Dedifferentiated amniotic fluid mesenchymal stem cell (primary cell): ENCODE measurements around the gene ADCY9.
"Not testable (repeated sequence)": the region's sequence is repeated elsewhere in the genome, so short reads cannot be mapped to it uniquely, and the experiment has no call there.

Source experiments
- DNase-seq: peaks from one replicate; pipeline ENCODE4 v3.0.0-alpha.2; 2016; ENCODE audit errors: extremely low spot score

ADCY9 gene

DNA sequence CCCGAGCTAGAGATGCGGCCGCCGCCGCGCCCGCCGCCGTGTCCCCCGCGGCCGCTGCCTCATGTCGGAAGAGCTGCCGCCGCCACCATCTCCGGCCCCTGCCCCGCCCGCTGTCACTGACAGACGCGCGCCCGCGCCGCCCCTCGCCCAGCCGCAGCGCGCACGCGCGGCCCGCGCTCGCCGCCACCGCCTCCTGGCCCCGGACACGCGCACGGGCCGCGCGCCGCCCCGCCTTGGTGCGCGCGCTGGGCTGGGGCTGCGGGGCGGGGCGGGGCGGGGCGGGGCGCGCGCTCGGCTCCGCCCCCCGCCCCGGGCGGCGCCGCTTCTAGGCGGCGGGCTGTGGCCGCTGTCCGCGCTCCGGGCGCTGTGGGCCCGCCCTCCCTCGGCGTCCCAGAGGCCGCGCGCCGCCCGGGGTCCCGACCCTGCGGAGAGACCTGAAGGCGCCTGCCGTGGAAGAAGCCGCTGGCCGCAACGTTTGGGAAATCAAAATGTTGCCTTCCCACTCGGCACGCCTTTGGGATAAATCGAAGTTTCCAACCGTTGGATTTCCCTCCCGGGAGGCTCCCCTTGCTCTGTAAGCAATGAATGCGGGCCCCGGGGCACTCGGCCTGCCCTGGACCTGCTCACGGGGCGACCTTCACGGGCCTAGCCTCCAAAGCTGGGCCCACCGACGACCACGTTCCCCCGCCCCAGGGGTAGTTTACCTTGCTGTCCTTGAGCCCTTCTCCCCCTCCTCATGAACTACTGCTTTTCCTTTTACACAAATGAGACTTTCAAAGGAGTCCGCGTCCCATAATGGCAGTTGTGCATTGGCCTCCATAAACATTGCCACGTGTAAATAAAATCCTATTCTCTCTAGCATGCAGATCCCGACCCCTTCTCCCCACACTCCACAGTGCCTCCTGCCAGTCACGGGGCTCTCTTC lies at the start of gene ADCY9:
Gene ADCY9 (minus strand): TSS at position 118 of the 925 bp plus-strand sequence. CDS start 1,000 bp downstream, outside the sequence.
- peak; percentile 62 for DNase-seq

- no peak for DNase-seq
These were observed 44.6 kb upstream of the ADCY9 start for GRCh38 chr16:4160658-4161430.

- DNase-seq = no peak
These were observed 43.5 kb upstream of the ADCY9 start for GRCh38 chr16:4159726-4160125.

DNA sequence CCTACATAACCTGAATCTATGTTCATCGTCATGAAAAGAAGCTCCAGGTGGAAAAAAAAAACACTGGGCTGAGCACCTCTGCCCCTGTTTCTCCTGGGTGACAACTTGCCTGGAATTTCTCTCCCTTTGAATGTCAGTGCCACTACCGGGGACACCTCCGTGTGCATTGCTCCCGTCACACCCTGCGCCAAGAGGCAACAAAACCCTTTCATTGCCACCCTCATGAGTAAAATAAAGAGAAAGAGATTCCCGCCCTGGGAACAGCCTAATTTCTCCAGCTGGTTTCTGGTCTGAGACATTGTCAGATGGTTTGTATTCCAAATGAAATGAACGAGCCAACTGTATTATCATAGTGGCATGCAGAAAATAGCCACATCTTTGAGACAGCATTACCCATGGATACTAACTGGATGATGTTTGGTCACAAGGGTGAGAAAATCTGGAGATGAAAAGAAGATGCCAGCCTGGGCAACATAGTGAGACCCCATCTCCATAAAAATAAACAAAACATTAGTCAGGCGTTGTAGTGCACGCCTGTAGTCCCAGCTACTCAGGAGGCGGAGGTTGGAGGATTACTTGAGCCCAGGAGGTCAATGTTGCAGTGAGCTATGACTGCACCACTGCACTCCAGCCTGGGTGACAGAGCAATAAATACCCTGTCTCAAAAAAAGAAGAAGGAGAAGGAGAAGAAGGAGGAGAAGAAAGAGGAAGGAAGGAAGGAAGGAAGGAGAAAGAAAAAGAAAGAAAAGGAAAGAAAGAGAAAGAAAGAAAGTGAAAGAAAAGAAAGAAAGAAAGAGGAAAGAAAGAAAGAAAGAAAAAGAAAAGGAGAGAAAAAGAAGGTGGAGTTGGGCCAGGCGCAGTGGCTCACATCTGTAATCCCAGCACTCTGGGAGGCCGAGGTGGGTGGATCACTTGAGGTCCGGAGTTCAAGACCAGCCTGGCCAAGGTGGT lies 42.2 kb upstream of the ADCY9 start:
- no peak for DNase-seq

- no peak for DNase-seq
These were observed 41.2 kb upstream of the ADCY9 start for GRCh38 chr16:4157376-4157825.

- not testable (repeated sequence) for DNase-seq
These were observed 40.3 kb upstream of the ADCY9 start for GRCh38 chr16:4156503-4156902.

- not testable (repeated sequence) for DNase-seq
These were observed 37.1 kb upstream of the ADCY9 start for GRCh38 chr16:4153364-4153763.

- no peak for DNase-seq
These were observed 36.0 kb upstream of the ADCY9 start for GRCh38 chr16:4152267-4152666.

GRCh38 chr16:4147236-4147635 lies 31.0 kb upstream of the ADCY9 start:
- DNase-seq = no peak

DNA sequence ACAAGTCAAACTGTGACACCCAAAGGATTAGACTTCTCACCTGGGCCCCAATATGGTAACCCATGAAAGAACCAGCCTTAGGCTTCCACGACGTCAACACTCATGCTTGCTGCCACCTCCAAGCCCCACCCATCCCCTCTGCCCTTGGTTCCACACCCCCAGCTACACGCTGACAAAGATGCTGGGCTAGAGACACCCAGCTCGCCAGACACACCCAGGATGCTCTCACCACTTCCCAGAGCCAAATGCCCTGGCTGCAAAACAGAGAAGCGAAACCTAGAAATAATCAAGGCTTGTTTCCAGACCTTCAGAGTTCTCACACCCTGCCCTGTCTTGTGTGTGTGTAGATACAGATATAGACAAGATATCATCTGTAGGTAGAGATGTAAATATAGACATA lies 26.0 kb upstream of the ADCY9 start:
- no peak for DNase-seq

- DNase-seq = no peak
These were observed 25.4 kb upstream of the ADCY9 start for GRCh38 chr16:4141604-4142003.

- DNase-seq = no peak
These were observed 24.4 kb upstream of the ADCY9 start for GRCh38 chr16:4140652-4141051.

- no peak for DNase-seq
These were observed 23.7 kb upstream of the ADCY9 start for GRCh38 chr16:4139968-4140367.

- DNase-seq = no peak
These were observed 22.5 kb upstream of the ADCY9 start for GRCh38 chr16:4138713-4139112.

GRCh38 chr16:4137438-4137837 lies 21.2 kb upstream of the ADCY9 start:
- no peak for DNase-seq

DNA sequence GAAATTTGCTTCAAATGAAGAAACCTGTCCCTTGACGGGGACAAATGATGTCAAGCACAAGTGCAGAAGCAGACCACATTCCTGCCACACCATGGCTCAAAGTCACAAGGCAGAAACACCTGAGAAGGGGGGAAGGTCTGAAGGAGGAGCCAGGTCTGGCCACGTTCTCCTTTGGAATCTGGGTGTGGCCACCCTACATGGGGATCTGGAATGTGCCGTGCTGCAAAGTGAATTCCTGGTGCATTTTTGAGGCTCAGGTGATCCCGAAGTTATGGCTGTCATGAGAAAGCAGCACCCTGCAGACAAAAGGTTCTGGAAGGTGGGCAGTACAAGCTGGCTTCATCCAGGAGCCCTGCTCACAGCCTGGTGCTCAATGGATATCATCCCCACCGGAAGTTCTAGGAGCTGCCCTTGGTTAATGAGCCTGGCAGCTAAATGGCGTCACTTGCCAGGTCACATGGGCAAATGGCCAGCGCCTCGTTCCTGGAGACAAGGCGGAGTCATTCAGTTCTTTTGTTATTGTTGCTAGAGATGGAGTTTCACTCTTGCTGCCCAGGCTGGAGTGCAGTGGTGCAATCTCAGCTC lies 20.1 kb upstream of the ADCY9 start:
- no peak for DNase-seq

GRCh38 chr16:4135537-4135936 lies 19.3 kb upstream of the ADCY9 start:
- DNase-seq = no peak

DNA sequence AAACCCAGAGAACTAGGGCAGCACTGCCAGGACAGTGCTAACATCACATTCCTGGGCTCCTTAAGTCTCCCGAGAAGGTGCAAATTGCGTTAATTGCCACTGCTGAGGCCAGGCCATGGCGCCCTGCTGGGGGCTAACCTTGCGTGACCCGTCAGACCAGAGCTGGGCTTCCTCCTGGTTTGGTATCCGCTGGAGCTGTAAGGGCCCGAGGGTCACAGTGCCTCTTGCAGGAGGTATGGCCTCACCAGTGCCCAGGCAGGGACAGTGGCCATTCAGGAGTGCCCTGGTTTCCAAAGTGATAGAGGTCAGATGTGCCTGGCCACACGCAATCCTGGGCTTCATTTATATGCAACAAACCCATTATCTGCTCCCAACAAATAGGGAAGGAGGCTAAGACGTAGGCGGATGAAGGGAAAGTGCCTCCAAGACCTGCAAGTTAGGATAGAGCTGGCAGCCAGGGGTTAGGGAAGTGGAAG lies 17.7 kb upstream of the ADCY9 start:
- no peak for DNase-seq

GRCh38 chr16:4131621-4132020 lies 15.4 kb upstream of the ADCY9 start:
- DNase-seq = no peak

DNA sequence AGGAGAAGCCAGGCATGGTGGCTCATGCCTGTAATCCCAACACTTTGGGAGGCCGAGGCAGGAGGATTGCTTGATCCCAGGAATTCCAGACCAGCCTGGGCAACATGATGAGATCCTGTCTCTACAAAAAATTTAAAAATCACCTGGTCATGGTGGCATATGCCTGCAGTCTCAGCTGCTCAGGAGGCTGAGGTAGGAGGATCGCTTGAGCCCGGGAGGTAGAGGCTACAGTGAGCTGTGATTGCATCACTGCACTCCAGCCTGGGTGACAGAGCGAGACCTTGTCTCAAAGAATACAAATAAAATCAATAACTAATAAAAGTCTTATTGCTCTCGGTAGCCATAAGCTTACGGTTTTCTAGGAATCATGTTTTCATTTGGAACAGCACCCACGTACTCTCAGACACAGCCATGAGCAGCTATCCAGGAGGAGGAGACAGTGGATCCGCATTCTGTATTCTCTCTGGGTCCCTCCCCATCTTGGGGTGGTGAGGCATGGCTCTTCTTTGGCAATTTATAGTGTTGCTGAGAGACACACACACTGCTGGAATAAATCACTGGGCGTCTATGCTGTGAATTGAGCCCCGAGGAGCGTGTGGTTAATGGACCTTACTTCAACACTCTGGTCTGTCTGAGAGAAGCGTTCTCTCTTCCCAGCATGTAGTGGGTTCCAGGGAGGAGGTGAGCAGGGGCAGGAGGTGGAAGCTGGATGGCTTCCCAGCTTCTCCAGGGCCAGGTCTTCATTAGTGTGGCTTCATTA lies 8.5 kb upstream of the ADCY9 start:
- DNase-seq = no peak
